GM20000 (cell line): ENCODE data around the gene TBC1D10B.
"Not testable (repeated sequence)": the region's sequence is repeated elsewhere in the genome, so short reads cannot be mapped to it uniquely, and the experiment has no call there.

Experiments
- DNase-seq: peaks from one replicate; pipeline ENCODE4 v3.0.0; 2012; ENCODE audit warnings: low spot score
- TF ChIP-seq, protein P1 (sequence below): IDR thresholded peaks from 2 replicates; pipeline ENCODE4 v1.5.1; 2012; ENCODE audit warnings: mild to moderate bottlenecking, control low read depth; ENCODE audit errors: extremely low read depth, missing control alignments

The TBC1D10B gene

DNA sequence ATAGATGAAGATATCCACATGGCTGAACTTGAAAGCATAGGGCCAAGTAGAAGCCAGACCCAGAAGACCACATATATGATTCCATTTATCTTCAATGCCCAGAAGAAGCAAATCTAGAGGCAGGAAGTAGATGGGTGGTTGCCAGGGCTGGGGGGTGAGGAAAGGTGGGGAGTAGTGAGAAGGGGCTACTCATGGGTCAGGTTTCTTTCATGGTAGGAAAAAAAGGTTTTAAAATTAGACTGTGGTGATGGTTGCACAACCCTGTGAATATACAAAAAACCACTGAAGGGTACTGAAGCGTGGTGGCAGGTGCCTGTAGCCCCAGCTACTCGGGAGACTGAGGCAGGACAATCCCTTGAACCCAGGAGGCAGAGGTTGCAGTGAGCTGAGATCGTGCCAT is 20.6 kb downstream of the TBC1D10B start:
- DNase-seq: no peak

DNA sequence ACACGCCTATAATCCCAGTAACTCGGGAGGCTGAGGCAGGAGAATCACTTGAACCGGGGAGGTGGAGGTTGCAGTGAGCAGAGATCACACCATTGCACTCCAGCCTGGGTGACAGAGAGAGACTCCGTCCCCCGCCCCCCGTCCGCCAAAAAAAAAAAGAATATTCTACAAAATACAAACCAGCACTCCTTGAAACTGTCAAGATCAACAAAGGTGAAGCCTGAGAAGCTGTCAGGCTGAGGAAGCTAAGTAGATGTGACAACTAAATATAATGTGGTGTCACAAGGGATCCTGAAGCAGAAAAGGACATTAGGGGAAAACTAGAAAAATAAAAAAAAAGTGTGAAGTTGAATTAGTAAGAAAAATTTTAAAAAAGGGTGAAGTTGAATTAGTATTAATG is 21.4 kb downstream of the TBC1D10B start:
- TF ChIP-seq, protein P1, sequence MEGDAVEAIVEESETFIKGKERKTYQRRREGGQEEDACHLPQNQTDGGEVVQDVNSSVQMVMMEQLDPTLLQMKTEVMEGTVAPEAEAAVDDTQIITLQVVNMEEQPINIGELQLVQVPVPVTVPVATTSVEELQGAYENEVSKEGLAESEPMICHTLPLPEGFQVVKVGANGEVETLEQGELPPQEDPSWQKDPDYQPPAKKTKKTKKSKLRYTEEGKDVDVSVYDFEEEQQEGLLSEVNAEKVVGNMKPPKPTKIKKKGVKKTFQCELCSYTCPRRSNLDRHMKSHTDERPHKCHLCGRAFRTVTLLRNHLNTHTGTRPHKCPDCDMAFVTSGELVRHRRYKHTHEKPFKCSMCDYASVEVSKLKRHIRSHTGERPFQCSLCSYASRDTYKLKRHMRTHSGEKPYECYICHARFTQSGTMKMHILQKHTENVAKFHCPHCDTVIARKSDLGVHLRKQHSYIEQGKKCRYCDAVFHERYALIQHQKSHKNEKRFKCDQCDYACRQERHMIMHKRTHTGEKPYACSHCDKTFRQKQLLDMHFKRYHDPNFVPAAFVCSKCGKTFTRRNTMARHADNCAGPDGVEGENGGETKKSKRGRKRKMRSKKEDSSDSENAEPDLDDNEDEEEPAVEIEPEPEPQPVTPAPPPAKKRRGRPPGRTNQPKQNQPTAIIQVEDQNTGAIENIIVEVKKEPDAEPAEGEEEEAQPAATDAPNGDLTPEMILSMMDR: no peak
- DNase-seq: no peak

More for the DNA sequence above, 20.6 kb downstream of the TBC1D10B start:
- TF ChIP-seq, protein P1: no peak

GRCh38 chr16:30348113-30348512 is 22.2 kb downstream of the TBC1D10B start:
- TF ChIP-seq, protein P1: no peak
- no peak for DNase-seq

- TF ChIP-seq, protein P1: no peak
Measured at GRCh38 chr16:30346286-30346685, 24.0 kb downstream of the TBC1D10B start.

DNA sequence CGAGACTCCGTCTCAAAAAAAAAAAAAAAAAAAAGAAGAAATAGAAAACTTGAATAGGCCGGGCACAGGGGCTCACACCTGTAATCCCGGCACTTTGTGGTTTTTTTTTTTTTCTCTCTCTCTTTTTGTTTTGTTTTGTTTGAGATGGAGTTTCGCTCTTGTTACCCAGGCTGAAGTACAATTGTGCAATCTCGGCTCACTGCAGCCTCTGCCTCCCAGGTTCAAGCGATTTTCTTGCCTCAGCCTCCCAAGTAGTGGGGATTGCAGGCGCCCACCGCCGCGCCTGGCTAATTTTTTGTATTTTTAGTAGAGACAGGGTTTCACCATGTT is 26.8 kb downstream of the TBC1D10B start:
- DNase-seq: not testable (repeated sequence)

More at GRCh38 chr16:30346286-30346685, 24.0 kb downstream of the TBC1D10B start:
- no peak for DNase-seq

GRCh38 chr16:30342751-30343490 is 27.4 kb downstream of the TBC1D10B start:
- DNase-seq: no peak
- TF ChIP-seq, protein P1: no peak

DNA sequence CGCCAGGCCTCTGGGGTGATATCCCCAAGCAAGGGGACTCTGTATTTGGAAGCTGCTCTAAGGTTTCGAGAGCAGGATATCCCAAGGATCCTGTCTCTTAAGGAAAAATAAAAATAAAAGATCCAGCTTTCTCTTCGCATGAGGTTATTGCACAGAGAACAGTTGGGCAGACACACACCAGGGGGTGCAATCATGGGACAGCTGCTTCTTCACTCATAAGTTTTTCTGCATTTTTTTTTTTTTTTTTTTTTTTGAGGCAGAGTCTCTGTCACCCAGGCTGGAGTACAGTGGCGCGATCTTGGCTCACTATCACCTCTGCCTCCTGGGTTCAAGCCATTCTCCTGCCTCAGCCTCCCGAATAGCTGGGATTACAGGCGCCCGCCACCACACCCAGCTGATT is 28.3 kb downstream of the TBC1D10B start:
- not testable (repeated sequence) for DNase-seq

- DNase-seq: no peak
- TF ChIP-seq, protein P1: no peak
Measured at GRCh38 chr16:30340621-30341020, 29.7 kb downstream of the TBC1D10B start.

GRCh38 chr16:30338715-30339114 is 31.6 kb downstream of the TBC1D10B start:
- DNase-seq: not testable (repeated sequence)

DNA sequence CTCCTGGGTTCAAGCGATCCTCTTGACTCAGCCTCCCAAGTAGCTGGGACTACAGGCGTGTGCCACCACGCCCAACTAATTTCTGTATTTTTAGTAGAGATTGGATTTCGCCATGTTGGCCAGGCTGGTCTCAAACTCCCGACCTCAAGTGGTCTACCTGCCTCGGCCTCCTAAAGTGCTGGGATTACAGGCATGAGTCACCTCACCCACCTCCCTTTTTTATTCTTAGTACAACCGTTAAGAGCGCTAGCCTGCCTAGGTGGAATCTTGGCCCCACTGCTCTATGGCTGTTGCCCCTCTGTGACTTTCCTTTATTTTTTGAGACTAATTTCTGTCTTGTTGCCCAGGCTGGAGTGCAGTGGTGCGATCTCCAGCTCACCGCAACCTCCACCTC is 32.3 kb downstream of the TBC1D10B start:
- DNase-seq: not testable (repeated sequence)
